MM.1S (cell line): Measurements from ENCODE around the gene RALGAPA2.

Source experiments
- DNase-seq: peaks from one replicate; pipeline ENCODE4 v3.0.0-alpha.2; 2015
- H2AFZ ChIP-seq: fragments of 300-600 bp; sonication (generic); 2 replicates; pipeline ENCODE4 v1.6.0; 2016; ENCODE audit warnings: antibody characterized with exemption, low read length
- H3F3A ChIP-seq: fragments of 300-600 bp; sonication (generic); 2 replicates; pipeline ENCODE4 v1.6.1; 2016; ENCODE audit warnings: mild to moderate bottlenecking, antibody characterized with exemption, low read length, moderate library complexity, mixed read lengths; ENCODE audit not compliant: insufficient read depth
- H3K27ac ChIP-seq: fragments of 300-600 bp; sonication (generic); 2 replicates; pipeline ENCODE4 v1.5.1; 2016; ENCODE audit warnings: mild to moderate bottlenecking, low read length
- H3K27me3 ChIP-seq: fragments of 300-600 bp; sonication (generic); replicated peaks from 2 replicates; pipeline ENCODE4 v1.6.0; 2016; ENCODE audit warnings: low read length; ENCODE audit not compliant: insufficient read depth
- H3K36me3 ChIP-seq: fragments of 300-600 bp; sonication (generic); replicated peaks from 2 replicates; pipeline ENCODE4 v1.6.1; 2016; ENCODE audit warnings: mild to moderate bottlenecking, low read length, mixed read lengths; ENCODE audit not compliant: insufficient read depth
- H3K4me1 ChIP-seq: fragments of 300-600 bp; sonication (generic); 2 replicates; pipeline ENCODE4 v1.6.1; 2016; ENCODE audit warnings: low read length, mixed read lengths
- H3K4me2 ChIP-seq: fragments of 300-600 bp; sonication (generic); 2 replicates; pipeline ENCODE4 v1.6.0; 2016; ENCODE audit warnings: low read depth, low read length
- H3K4me3 ChIP-seq: fragments of 300-600 bp; sonication (generic); 2 replicates; pipeline ENCODE4 v1.5.1; 2016; ENCODE audit warnings: low read length, mixed read lengths
- H3K79me2 ChIP-seq: fragments of 300-600 bp; sonication (generic); 2 replicates; pipeline ENCODE4 v1.6.1; 2016; ENCODE audit warnings: mixed run types, low read length, mixed read lengths
- H3K9ac ChIP-seq: fragments of 300-600 bp; sonication (generic); 2 replicates; pipeline ENCODE4 v1.6.1; 2016; ENCODE audit warnings: low read length, mixed read lengths
- H3K9me2 ChIP-seq: fragments of 300-600 bp; sonication (generic); replicated peaks from 2 replicates; pipeline ENCODE4 v1.6.1; 2016; ENCODE audit warnings: mild to moderate bottlenecking, low read length, mixed read lengths; ENCODE audit not compliant: insufficient read depth
- H3K9me3 ChIP-seq: fragments of 300-600 bp; sonication (generic); replicated peaks from 2 replicates; pipeline ENCODE4 v1.6.1; 2016; ENCODE audit warnings: mild to moderate bottlenecking, low read length, mixed read lengths; ENCODE audit not compliant: insufficient read depth
- H4K20me1 ChIP-seq: fragments of 300-600 bp; sonication (generic); 2 replicates; pipeline ENCODE4 v1.6.1; 2016; ENCODE audit warnings: mild to moderate bottlenecking, low read length, moderate library complexity, mixed read lengths; ENCODE audit not compliant: insufficient read depth
- EZH2 ChIP-seq: fragments of 300-600 bp; sonication (generic); optimal IDR thresholded peaks from 2 replicates; pipeline ENCODE3; 2017; ENCODE audit warnings: low read depth, mild to moderate bottlenecking, antibody characterized with exemption, low read length, mixed read lengths
- EZH2phosphoT487 ChIP-seq: fragments of 300-600 bp; sonication (generic); IDR thresholded peaks from 2 replicates; pipeline ENCODE4 v1.6.1; 2018; ENCODE audit warnings: antibody characterized with exemption, low read length
- TF ChIP-seq, protein P1 (sequence below): fragments of 300-600 bp; sonication (generic); IDR thresholded peaks from 2 replicates; pipeline ENCODE4 v1.5.1; 2016; ENCODE audit warnings: antibody characterized with exemption, low read length, mixed read lengths

Gene RALGAPA2

DNA sequence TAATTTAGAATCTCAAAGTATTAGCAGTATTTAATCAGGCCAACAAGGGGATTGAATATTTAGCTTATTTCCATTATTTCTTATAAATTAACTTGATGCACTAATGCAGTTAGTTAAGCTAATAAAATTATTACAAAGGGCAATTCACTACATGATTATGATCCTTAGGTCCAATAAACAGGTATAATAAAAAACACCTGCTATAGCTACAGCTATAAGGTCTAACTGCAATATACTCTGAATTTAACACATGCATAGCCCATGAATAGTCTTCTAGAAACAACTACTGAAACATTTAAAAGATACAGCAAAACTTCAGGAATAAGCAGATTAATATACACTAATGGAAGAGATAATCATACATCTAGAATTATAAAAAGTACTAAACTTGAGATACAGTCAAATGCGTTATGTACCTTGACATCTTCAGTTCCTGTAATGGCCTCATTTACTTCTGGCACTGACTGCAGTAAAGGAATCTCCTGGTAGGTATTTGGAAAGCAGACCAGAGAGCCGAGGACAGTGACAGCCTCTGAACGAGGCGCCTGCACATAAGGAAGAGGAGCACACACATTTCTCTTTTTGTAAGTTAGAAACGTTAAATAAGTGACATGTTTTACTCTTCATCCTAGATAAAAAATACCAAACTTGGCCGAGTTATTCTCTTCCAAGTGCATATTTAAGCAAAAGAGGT, 176.1 kb downstream of the RALGAPA2 start:
- Histone ChIP-seq H3K4me3 (no peak overlapping the region), H3K9ac (no peak overlapping the region), H2AFZ (no peak overlapping the region), H3K36me3 (no peaks in the 10 kb centered on the region), H3K79me2 (no peaks in the 10 kb centered on the region), H3K4me2 (no peak overlapping the region), H3K4me1 (no peaks in the 10 kb centered on the region), H3K9me3 (no peaks in the 10 kb centered on the region), H3K27ac (no peak overlapping the region), H4K20me1 (no peaks in the 10 kb centered on the region), H3F3A (no peaks in the 10 kb centered on the region), H3K27me3 (no peaks in the 10 kb centered on the region), H3K9me2 (no peaks in the 10 kb centered on the region)
- no peak for DNase-seq
- TF ChIP-seq, protein P1, sequence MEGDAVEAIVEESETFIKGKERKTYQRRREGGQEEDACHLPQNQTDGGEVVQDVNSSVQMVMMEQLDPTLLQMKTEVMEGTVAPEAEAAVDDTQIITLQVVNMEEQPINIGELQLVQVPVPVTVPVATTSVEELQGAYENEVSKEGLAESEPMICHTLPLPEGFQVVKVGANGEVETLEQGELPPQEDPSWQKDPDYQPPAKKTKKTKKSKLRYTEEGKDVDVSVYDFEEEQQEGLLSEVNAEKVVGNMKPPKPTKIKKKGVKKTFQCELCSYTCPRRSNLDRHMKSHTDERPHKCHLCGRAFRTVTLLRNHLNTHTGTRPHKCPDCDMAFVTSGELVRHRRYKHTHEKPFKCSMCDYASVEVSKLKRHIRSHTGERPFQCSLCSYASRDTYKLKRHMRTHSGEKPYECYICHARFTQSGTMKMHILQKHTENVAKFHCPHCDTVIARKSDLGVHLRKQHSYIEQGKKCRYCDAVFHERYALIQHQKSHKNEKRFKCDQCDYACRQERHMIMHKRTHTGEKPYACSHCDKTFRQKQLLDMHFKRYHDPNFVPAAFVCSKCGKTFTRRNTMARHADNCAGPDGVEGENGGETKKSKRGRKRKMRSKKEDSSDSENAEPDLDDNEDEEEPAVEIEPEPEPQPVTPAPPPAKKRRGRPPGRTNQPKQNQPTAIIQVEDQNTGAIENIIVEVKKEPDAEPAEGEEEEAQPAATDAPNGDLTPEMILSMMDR: no peak
- no peak for TF ChIP-seq EZH2
- no peak for TF ChIP-seq EZH2phosphoT487

DNA sequence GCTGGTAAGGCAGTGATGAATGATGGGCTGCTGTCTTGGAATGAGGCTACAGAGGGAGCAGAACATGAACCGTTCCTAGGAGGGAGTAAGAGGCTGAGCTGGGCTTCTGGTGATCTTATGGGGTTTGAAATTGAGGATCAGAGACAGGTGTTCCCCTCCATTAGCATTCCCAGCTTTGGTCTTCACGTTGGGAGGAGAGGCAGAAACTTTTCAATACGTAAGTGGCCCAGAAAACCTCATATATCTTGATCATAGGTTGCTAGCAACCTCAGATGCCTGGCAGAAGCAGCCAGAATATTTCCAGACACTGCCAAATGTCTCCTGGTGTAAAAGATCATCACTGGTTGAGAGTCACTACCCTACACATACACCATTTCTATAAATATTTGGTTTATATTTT, 177.4 kb downstream of the RALGAPA2 start:
- no peak overlapping the region for H3K4me2 ChIP-seq
- no peak overlapping the region for H3K4me3 ChIP-seq
- no peaks in the 10 kb centered on the region for H3K36me3 ChIP-seq
- H3K9me3 ChIP-seq: no peaks in the 10 kb centered on the region
- no peaks in the 10 kb centered on the region for H3F3A ChIP-seq
- H2AFZ ChIP-seq: no peak overlapping the region
- DNase-seq: no peak
- no peak overlapping the region for H3K9ac ChIP-seq
- H3K4me1 ChIP-seq: no peaks in the 10 kb centered on the region
- no peaks in the 10 kb centered on the region for H3K79me2 ChIP-seq
- H4K20me1 ChIP-seq: no peaks in the 10 kb centered on the region
- no peaks in the 10 kb centered on the region for H3K9me2 ChIP-seq
- no peak overlapping the region for H3K27ac ChIP-seq
- H3K27me3 ChIP-seq: no peaks in the 10 kb centered on the region
- TF ChIP-seq, protein P1: no peak
- TF ChIP-seq EZH2phosphoT487 (no peak), EZH2 (no peak)

DNA sequence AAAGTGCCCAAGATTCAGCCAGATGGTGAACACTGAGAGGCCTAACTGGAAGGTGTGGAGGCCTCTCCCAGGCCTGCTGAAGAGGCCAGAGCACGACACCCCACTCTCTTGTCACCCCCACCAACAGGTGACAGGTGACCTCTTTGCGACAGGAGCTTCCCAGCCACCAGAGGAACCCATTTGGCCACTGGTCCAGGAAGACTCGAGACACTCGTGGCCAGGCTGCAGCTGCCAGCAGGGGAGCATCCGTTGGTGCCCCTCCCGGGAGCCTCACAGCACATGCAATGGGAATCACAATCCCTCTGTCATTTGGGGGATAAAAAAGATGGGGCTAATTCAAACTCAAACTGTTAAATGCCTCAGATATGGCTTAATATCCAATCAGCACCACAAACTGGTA, 181.2 kb downstream of the RALGAPA2 start:
- Histone ChIP-seq H4K20me1 (no peaks in the 10 kb centered on the region), H3K36me3 (no peaks in the 10 kb centered on the region), H3K4me2 (no peak overlapping the region), H3F3A (no peaks in the 10 kb centered on the region), H3K27me3 (no peaks in the 10 kb centered on the region), H3K4me1 (no peaks in the 10 kb centered on the region), H3K27ac (no peak overlapping the region), H3K79me2 (no peaks in the 10 kb centered on the region), H3K4me3 (no peak overlapping the region), H2AFZ (no peak overlapping the region), H3K9me3 (no peaks in the 10 kb centered on the region), H3K9me2 (no peaks in the 10 kb centered on the region), H3K9ac (no peak overlapping the region)
- no peak for DNase-seq
- no peak for TF ChIP-seq EZH2
- TF ChIP-seq, protein P1: no peak
- TF ChIP-seq EZH2phosphoT487: no peak
